ENCODE data around the gene HNRNPLL.
"Not testable (repeated sequence)": the region's sequence is repeated elsewhere in the genome, so short reads cannot be mapped to it uniquely, and the experiment has no call there.

Gene HNRNPLL

GRCh38 chr2:38602732-38603401 lies at the start of gene HNRNPLL:
HNRNPLL (minus strand) TSS chr2:38602928; CDS start chr2:38602626, 302 bp downstream.
- peak; percentile 96 to 97 for DNase-seq (ENCODE audit: low read depth in 2 of 2)

- no peak for DNase-seq (ENCODE audit: low read depth in 2 of 2)
Observed at GRCh38 chr2:38650717-38651116, 48.0 kb upstream of the HNRNPLL start.

GRCh38 chr2:38650012-38650411 lies 47.3 kb upstream of the HNRNPLL start:
- DNase-seq (ENCODE audit: low read depth in 2 of 2), result no peak

GRCh38 chr2:38649176-38649728 lies 46.5 kb upstream of the HNRNPLL start:
- DNase-seq (ENCODE audit: low read depth in 2 of 2), result no peak

- DNase-seq (ENCODE audit: low read depth in 2 of 2), result no peak
Observed at GRCh38 chr2:38648107-38648761, 45.5 kb upstream of the HNRNPLL start.

- not testable (repeated sequence) for DNase-seq (ENCODE audit: low read depth in 2 of 2)
Observed at GRCh38 chr2:38643683-38644511, 41.2 kb upstream of the HNRNPLL start.

GRCh38 chr2:38643021-38643671 lies 40.4 kb upstream of the HNRNPLL start:
- DNase-seq (ENCODE audit: low read depth in 2 of 2), result no peak

GRCh38 chr2:38642373-38643017 lies 39.8 kb upstream of the HNRNPLL start:
- not testable (repeated sequence) for DNase-seq (ENCODE audit: low read depth in 2 of 2)

GRCh38 chr2:38636069-38636468 lies 33.3 kb upstream of the HNRNPLL start:
- DNase-seq (ENCODE audit: low read depth in 2 of 2), result no peak

- no peak for DNase-seq (ENCODE audit: low read depth in 2 of 2)
Observed at GRCh38 chr2:38635139-38635538, 32.4 kb upstream of the HNRNPLL start.

- no peak for DNase-seq (ENCODE audit: low read depth in 2 of 2)
Observed at GRCh38 chr2:38634684-38635083, 32.0 kb upstream of the HNRNPLL start.

GRCh38 chr2:38633895-38634294 lies 31.2 kb upstream of the HNRNPLL start:
- no peak for DNase-seq (ENCODE audit: low read depth in 2 of 2)

- no peak for DNase-seq (ENCODE audit: low read depth in 2 of 2)
Observed at GRCh38 chr2:38632980-38633379, 30.3 kb upstream of the HNRNPLL start.

- DNase-seq (ENCODE audit: low read depth in 2 of 2), result no peak
Observed at GRCh38 chr2:38631976-38632375, 29.2 kb upstream of the HNRNPLL start.

GRCh38 chr2:38629684-38630083 lies 27.0 kb upstream of the HNRNPLL start:
- no peak for DNase-seq (ENCODE audit: low read depth in 2 of 2)

GRCh38 chr2:38627391-38627790 lies 24.7 kb upstream of the HNRNPLL start:
- DNase-seq (ENCODE audit: low read depth in 2 of 2), result no peak

GRCh38 chr2:38626326-38627035 lies 23.8 kb upstream of the HNRNPLL start:
- no peak for DNase-seq (ENCODE audit: low read depth in 2 of 2)

GRCh38 chr2:38622210-38622609 lies 19.5 kb upstream of the HNRNPLL start:
- DNase-seq (ENCODE audit: low read depth in 2 of 2), result no peak

- DNase-seq (ENCODE audit: low read depth in 2 of 2), result no peak
Observed at GRCh38 chr2:38621018-38621417, 18.3 kb upstream of the HNRNPLL start.

- DNase-seq (ENCODE audit: low read depth in 2 of 2), result no peak
Observed at GRCh38 chr2:38620282-38620977, 17.7 kb upstream of the HNRNPLL start.
